Measurements from ENCODE around the gene CGN. TPM values are rescaled to one million over a fixed set of nuclear protein-coding genes. Genes with fewer than 3 reads are reported as not detected.

The CGN gene
- total RNA-seq, 1 experiment from 2014 or later: 147 TPM

DNA sequence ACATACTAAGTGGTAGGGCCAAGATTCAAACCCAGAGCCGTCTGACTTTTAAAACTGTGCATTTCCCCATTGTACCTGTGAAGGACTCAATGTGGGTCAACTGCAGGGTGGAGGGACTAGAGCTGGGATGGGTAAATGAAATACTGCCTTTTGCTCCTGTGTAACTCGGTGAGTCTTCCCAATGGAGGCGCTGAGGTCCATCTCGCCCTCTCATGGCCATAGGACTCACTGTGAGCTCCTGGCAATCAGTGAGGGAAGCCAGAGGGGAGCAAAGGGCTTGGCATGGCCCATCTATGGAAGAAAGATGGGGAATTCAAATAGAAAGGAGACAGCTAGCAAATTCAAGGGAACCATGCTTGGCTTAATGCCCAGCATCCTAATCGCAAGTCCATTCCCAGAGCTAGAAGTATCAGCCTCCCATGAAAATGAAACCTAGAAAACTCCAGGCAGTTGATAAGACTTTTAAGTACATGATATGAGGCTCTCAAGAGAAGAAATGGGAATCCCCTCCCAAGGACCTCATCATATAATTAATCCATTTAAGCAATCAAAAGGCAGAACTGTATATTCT is 25.4 kb upstream of the CGN start:
- Mint-ChIP-seq H3K4me1 (ENCODE audit: low read depth, unreplicated experiment) (no peaks in the 10 kb centered on the region), H3K9me3 (ENCODE audit: unreplicated experiment) (no peaks in the 10 kb centered on the region), H3K27me3 (ENCODE audit: insufficient read depth, unreplicated experiment) (no peaks in the 10 kb centered on the region), H3K4me3 (ENCODE audit: unreplicated experiment) (no peak overlapping the region), H3K36me3 (ENCODE audit: insufficient read depth, unreplicated experiment) (no peaks in the 10 kb centered on the region), H3K27ac (ENCODE audit: unreplicated experiment) (no peak overlapping the region)
- CTCF ChIA-PET: interaction anchor here (0.8 kb wide), 1 partner anchor 47 kb away, joined by 3 read pairs; no protein-coding TSS in a partner anchor
- TF ChIP-seq, protein P1, sequence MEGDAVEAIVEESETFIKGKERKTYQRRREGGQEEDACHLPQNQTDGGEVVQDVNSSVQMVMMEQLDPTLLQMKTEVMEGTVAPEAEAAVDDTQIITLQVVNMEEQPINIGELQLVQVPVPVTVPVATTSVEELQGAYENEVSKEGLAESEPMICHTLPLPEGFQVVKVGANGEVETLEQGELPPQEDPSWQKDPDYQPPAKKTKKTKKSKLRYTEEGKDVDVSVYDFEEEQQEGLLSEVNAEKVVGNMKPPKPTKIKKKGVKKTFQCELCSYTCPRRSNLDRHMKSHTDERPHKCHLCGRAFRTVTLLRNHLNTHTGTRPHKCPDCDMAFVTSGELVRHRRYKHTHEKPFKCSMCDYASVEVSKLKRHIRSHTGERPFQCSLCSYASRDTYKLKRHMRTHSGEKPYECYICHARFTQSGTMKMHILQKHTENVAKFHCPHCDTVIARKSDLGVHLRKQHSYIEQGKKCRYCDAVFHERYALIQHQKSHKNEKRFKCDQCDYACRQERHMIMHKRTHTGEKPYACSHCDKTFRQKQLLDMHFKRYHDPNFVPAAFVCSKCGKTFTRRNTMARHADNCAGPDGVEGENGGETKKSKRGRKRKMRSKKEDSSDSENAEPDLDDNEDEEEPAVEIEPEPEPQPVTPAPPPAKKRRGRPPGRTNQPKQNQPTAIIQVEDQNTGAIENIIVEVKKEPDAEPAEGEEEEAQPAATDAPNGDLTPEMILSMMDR (IDR thresholded peaks at IDR 0.05; ENCODE audit: insufficient read depth in 1 of 2, low read depth in 1 of 2, low read length in 1 of 2, severe bottlenecking in 1 of 2, unreplicated experiment in 1 of 2): no peak
- no peaks in the 10 kb centered on the region for H3K27me3 ChIP-seq (replicated peaks; ENCODE audit: control insufficient read depth, insufficient read depth, low read length)
- peak in 1 of 2 experiments; percentile 42 for DNase-seq
- POLR2A ChIA-PET: interaction anchor here (0.5 kb wide), 1 partner anchor 102 kb away, joined by 3 read pairs; no protein-coding TSS in a partner anchor
- H3K9me3 ChIP-seq: peaks cover 10% of the 10 kb centered on the region
- no peaks in the 10 kb centered on the region for H3K36me3 ChIP-seq (ENCODE audit: control insufficient read depth, insufficient read depth, low read length)
- BruUV-seq (replicated peaks): no TSS peak
- H3K4me3 ChIP-seq (ENCODE audit: low read depth, low read length): no peak overlapping the region
- no peaks in the 10 kb centered on the region for H3K4me1 ChIP-seq
- intact Hi-C loops (cut with micrococcal nuclease; ENCODE audit: unreplicated experiment): no loop called here

DNA sequence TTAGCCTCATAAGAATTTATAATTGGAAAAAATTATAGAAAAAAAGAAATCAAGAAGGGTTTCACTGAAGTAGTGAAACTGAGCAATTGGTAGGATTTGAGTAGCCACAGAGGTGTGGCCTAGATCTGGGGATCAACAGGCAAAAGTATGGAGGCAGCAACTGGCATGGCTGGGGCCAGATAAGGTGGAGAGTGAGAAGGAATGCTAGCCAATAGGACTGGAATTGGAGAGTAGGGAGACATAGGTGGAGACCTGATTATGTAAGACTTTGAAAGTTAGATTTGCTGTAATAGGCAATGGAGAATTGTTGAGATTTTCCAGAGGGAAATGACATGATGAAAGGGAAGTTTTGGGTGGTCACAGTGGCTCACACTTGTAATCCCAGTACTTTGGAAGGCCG is 24.6 kb upstream of the CGN start:
- intact Hi-C loops (cut with micrococcal nuclease; ENCODE audit: unreplicated experiment): no loop called here
- Mint-ChIP-seq H3K9me3 (ENCODE audit: unreplicated experiment) (no peaks in the 10 kb centered on the region), H3K4me1 (ENCODE audit: low read depth, unreplicated experiment) (no peaks in the 10 kb centered on the region), H3K4me3 (ENCODE audit: unreplicated experiment) (no peak overlapping the region), H3K36me3 (ENCODE audit: insufficient read depth, unreplicated experiment) (no peaks in the 10 kb centered on the region), H3K27me3 (ENCODE audit: insufficient read depth, unreplicated experiment) (no peaks in the 10 kb centered on the region), H3K27ac (ENCODE audit: unreplicated experiment) (no peak overlapping the region)
- BruUV-seq (replicated peaks): no TSS peak
- no peak for DNase-seq
- peaks cover 7% of the 10 kb centered on the region for H3K9me3 ChIP-seq
- no peak overlapping the region for H3K4me3 ChIP-seq (ENCODE audit: low read depth, low read length)
- H3K4me1 ChIP-seq: no peaks in the 10 kb centered on the region
- H3K36me3 ChIP-seq (ENCODE audit: control insufficient read depth, insufficient read depth, low read length): no peaks in the 10 kb centered on the region
- no peaks in the 10 kb centered on the region for H3K27me3 ChIP-seq (replicated peaks; ENCODE audit: control insufficient read depth, insufficient read depth, low read length)
- ChIA-PET POLR2A (no interaction called here), CTCF (no interaction called here)
- TF ChIP-seq, protein P1 (IDR thresholded peaks at IDR 0.05; ENCODE audit: insufficient read depth in 1 of 2, low read depth in 1 of 2, low read length in 1 of 2, severe bottlenecking in 1 of 2, unreplicated experiment in 1 of 2): no peak

DNA sequence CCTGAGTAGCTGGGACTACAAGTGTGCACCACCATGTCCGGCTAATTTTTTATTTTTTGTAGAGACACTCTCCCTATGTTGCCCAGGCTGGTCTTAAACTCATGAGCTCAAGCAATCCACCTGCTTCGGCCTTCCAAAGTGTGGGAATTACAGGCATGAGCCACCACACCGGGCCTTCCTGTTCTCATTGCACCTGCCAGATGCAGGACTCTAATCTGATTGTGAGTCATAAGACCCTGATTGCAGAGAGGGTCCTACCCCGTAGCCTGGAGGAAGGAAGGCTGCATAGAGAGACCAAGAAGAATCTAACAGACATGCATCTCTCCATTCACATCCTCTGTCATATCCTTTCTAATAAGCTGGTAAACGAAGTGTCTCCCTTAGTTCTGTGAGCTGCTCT is 19.5 kb upstream of the CGN start:
- H3K27me3 ChIP-seq (replicated peaks; ENCODE audit: control insufficient read depth, insufficient read depth, low read length): no peaks in the 10 kb centered on the region
- H3K9me3 ChIP-seq: no peaks in the 10 kb centered on the region; the same call in 1 of the 2 replicates
- no peaks in the 10 kb centered on the region for H3K36me3 ChIP-seq (ENCODE audit: control insufficient read depth, insufficient read depth, low read length)
- DNase-seq: no peak
- peaks cover 21% of the 10 kb centered on the region for H3K4me1 ChIP-seq
- H3K27ac Mint-ChIP-seq (ENCODE audit: unreplicated experiment): peak overlapping the region; percentile 16
- TF ChIP-seq, protein P1 (IDR thresholded peaks at IDR 0.05; ENCODE audit: insufficient read depth in 1 of 2, low read depth in 1 of 2, low read length in 1 of 2, severe bottlenecking in 1 of 2, unreplicated experiment in 1 of 2): no peak
- H3K36me3 Mint-ChIP-seq (ENCODE audit: insufficient read depth, unreplicated experiment): no peaks in the 10 kb centered on the region
- no peak overlapping the region for H3K4me3 Mint-ChIP-seq (ENCODE audit: unreplicated experiment)
- ChIA-PET CTCF (no interaction called here), POLR2A (no interaction called here)
- no peaks in the 10 kb centered on the region for H3K27me3 Mint-ChIP-seq (ENCODE audit: insufficient read depth, unreplicated experiment)
- BruUV-seq (replicated peaks): no TSS peak
- intact Hi-C loops (cut with micrococcal nuclease; ENCODE audit: unreplicated experiment): no loop called here
- no peak overlapping the region for H3K4me3 ChIP-seq (ENCODE audit: low read depth, low read length)
- H3K9me3 Mint-ChIP-seq (ENCODE audit: unreplicated experiment): no peaks in the 10 kb centered on the region
- peaks cover 23% of the 10 kb centered on the region for H3K4me1 Mint-ChIP-seq (ENCODE audit: low read depth, unreplicated experiment)

Data from Caco-2 (cell line).